Skin of body (tissue), 2 donors: ENCODE measurements around the gene HS3ST4. TPM values are rescaled to one million over a fixed set of nuclear protein-coding genes. Genes with fewer than 3 reads are reported as not detected.
A peak's percentile ranks its signal among the peaks of the same experiment; 100 is the strongest.

Experiments used
- DNase-seq: peaks from one replicate; lab custom pipeline; 2025; lab: John Stamatoyannopoulos, UW
- total RNA-seq: library from RNA; depleted of rRNA; stranded (reverse); fragments of >200 nt; gene quantifications from one replicate; pipeline ENCODE4 v1.2.3, GENCODE V29; 2014

Gene HS3ST4
- total RNA-seq, 1 donor from 2014 or later: 0.10 TPM

GRCh38 chr16:25894093-25894492 lies 202.3 kb downstream of the HS3ST4 start:
- DNase-seq: no peak

DNA sequence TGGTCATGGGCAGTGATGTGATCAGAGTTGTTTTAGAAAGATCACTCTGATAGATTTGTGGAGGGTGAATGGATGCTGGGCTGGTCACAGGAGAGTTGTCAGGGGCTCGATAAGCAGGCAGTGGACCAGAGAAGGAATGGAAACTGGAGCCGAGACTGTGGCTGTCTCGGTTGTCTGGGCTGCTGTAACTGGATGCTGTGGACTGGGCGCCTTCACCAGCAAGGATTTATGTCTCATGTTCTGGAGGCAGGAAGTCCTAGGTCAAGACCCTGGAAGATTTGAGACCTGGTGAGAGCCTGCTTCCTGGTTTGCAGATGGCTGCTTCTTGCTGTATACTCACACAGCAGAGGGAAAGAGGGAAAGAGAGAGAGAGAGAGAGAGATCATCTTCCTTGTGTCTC lies 203.6 kb downstream of the HS3ST4 start:
- DNase-seq: no peak

- DNase-seq: peak; percentile 10
Measured at GRCh38 chr16:25896411-25896810, 204.7 kb downstream of the HS3ST4 start.

GRCh38 chr16:25897702-25898101 lies 205.9 kb downstream of the HS3ST4 start:
- no peak for DNase-seq

GRCh38 chr16:25905810-25906209 lies 214.1 kb downstream of the HS3ST4 start:
- DNase-seq: no peak

- no peak for DNase-seq
Measured at GRCh38 chr16:25910971-25911370, 219.2 kb downstream of the HS3ST4 start.

- no peak for DNase-seq
Measured at GRCh38 chr16:25912321-25912720, 220.6 kb downstream of the HS3ST4 start.

- no peak for DNase-seq
Measured at GRCh38 chr16:25914357-25914962, 222.7 kb downstream of the HS3ST4 start.

GRCh38 chr16:25916037-25916436 lies 224.3 kb downstream of the HS3ST4 start:
- no peak for DNase-seq

- no peak for DNase-seq
Measured at GRCh38 chr16:25922438-25922837, 230.7 kb downstream of the HS3ST4 start.

- no peak for DNase-seq
Measured at GRCh38 chr16:25925421-25925820, 233.7 kb downstream of the HS3ST4 start.

GRCh38 chr16:25931473-25932035 lies 239.8 kb downstream of the HS3ST4 start:
- DNase-seq: no peak

DNA sequence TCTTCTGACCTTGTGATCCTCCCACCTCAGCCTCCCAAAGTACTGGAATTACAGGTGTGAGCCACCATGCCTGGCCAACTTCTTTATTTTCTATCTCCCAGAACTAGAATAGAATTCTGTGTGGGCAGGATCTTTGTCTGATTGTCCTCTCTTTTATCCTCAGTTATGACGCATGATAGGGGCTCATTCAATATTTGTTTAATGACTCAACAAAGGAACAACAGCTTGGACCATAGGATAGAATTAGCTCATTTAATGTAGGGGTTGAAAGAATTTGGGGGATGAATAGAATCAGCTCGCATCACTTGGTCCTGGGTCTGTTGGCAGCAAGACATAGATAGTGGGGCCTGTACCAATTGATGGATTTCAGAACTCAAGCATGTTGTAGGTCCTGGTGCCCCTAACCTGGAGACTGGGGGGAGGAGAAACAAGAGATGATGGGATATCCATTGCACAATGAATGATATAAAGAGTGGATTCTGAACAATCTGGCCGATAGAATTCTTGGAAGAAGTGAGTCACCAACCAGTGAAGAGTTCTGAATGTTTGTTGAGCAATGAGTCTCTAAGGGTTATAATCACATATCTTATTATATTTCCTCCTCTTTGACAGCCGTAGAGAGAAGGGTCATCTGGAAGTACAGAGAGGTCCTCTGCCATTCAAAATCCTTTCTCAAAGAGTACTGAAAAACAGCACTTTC lies 250.2 kb downstream of the HS3ST4 start:
- no peak for DNase-seq

DNA sequence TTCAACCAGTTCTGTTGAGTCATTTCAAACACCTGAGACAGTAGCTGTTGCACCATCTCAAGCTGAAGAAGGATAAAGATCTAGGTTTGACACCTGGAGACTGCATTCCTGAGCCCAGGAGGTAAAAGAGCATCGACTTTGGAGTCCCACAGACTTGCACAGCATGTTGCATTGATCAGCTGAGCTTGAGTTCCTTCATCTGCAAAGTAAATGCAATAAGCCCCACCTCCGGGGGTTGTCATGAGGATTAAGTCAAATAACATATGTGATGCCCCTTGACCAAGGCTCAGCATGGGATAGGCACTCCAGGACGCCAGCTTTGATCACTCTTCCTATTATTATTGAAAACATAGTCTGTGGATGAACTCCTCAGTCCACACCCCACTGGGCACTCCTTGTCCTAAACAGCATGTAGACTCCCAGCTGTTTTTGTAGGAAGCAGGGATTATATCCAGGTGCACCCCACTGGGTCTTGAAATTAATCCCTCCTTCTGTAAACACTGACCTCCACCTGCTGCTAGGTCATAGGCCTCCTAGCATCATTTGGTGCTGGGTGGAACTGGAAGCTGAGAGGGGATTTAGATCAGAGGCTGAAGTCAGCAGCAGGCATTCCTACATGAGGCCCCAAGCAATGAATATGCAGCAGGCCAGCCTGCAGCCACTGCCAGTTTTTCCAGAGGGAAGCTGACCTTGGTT lies 259.0 kb downstream of the HS3ST4 start:
- no peak for DNase-seq

- DNase-seq: no peak
Measured at GRCh38 chr16:25951999-25952398, 260.2 kb downstream of the HS3ST4 start.

DNA sequence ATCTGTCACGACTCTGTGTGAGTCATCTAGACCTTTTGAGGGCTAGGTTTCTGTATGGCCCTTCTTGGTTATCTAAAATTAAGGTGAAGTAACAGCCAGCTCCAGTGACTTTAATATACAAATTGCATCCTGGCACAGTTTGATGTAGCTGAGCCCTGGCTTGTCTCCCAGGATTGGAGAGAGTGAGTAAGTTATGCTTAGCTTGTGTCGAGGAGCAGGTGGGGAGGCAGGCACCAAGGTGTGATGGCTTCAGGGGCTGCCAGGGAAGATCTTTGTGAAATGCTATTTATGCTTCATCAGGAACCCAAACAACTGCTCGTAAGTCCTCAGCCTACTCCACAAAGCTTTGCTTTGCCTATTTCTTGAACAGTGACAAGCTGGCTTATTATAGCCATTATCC lies 261.2 kb downstream of the HS3ST4 start:
- no peak for DNase-seq

- no peak for DNase-seq
Measured at GRCh38 chr16:25957707-25958106, 265.9 kb downstream of the HS3ST4 start.

DNA sequence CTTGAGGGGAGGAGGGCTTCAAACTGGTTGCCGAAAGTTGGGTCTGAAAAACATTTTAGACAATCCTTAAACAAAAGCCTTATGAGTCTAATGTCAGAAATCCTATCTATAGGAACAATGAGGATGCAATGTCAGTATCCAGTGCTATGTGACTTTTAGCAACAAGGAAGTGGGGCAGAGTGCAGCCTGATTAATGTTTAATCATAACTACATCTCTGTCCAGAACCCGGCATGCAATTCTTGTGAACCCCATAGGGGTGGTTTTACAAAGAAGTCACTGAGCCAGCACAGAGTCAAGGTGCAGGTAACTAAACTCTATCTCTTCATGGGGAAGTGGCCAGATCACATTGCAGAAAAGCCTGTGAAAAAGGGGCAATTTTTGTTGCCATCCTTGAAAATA lies 267.5 kb downstream of the HS3ST4 start:
- no peak for DNase-seq

GRCh38 chr16:25966172-25967097 lies 274.7 kb downstream of the HS3ST4 start:
- DNase-seq: no peak

DNA sequence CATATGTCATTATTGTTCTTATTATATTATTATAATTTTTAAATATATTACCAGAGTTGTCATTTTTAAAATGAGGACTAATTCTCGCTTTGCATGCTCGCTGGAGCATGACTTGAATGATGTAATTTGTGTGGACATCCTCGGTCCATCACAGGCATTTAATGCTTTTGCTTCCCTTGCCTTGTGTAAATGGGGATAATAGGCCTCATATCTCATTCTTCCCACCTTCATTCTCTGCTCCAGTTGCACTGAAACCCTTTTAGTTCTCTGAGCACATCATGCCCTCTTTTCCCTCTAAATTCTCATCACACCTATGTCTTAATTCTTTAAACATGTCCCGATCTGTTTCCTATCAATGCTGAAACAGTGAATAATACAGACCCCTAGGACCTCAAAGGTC lies 285.4 kb downstream of the HS3ST4 start:
- no peak for DNase-seq

- DNase-seq: no peak
Measured at GRCh38 chr16:25978218-25978617, 286.5 kb downstream of the HS3ST4 start.
